ENCODE measurements around the gene LIPA. TPM values are rescaled to one million over a fixed set of nuclear protein-coding genes. Genes with fewer than 3 reads are reported as not detected.

The LIPA gene
- total RNA-seq, 1 experiment from 2014 or later = 45.2 TPM

DNA sequence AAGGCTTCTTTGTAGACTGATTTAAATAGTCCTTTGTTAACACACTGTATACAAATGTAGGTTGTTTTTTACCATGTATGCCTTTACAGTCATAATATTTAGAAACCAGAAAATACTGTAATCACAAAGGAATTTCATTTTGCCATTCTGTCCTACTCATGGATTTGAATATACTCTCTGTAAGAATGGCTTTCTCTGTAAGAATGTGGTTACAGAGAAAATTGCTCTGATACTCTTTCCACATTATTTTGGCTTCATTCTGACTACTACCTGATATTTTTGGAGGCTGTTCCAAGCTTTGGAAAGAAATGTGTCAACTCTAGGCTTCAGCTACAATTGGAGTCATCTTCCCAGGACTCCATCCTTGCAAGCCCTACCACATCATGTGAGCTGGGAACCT, 68.0 kb downstream of the LIPA start:
- TF ChIP-seq EZH2 (IDR thresholded peaks at IDR 0.05; ENCODE audit: low read depth) = no peak
- TF ChIP-seq, protein P1, sequence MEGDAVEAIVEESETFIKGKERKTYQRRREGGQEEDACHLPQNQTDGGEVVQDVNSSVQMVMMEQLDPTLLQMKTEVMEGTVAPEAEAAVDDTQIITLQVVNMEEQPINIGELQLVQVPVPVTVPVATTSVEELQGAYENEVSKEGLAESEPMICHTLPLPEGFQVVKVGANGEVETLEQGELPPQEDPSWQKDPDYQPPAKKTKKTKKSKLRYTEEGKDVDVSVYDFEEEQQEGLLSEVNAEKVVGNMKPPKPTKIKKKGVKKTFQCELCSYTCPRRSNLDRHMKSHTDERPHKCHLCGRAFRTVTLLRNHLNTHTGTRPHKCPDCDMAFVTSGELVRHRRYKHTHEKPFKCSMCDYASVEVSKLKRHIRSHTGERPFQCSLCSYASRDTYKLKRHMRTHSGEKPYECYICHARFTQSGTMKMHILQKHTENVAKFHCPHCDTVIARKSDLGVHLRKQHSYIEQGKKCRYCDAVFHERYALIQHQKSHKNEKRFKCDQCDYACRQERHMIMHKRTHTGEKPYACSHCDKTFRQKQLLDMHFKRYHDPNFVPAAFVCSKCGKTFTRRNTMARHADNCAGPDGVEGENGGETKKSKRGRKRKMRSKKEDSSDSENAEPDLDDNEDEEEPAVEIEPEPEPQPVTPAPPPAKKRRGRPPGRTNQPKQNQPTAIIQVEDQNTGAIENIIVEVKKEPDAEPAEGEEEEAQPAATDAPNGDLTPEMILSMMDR (conservative IDR thresholded peaks at IDR 0.05) = no peak
- peaks cover 5% of the 10 kb centered on the region; the same call in 1 of the 2 replicates for H3K4me1 ChIP-seq (replicated peaks; ENCODE audit: insufficient read depth)
- H3K4me3 ChIP-seq = no peak overlapping the region
- no peak overlapping the region for H2AFZ ChIP-seq
- no peaks in the 10 kb centered on the region for H3K9me3 ChIP-seq (ENCODE audit: insufficient read depth, low read depth)
- BruUV-seq (replicated peaks) = no TSS peak
- intact Hi-C loops (cut with micrococcal nuclease; ENCODE audit: unreplicated experiment) = no loop called here
- H3K9me2 ChIP-seq (ENCODE audit: insufficient read depth) = no peaks in the 10 kb centered on the region
- no peak overlapping the region for H3K4me2 ChIP-seq
- no peak overlapping the region for H3K27ac ChIP-seq
- no peaks in the 10 kb centered on the region for H3K36me3 ChIP-seq (ENCODE audit: low read depth)
- no peaks in the 10 kb centered on the region for H4K20me1 ChIP-seq (ENCODE audit: insufficient read depth)
- no peaks in the 10 kb centered on the region for H3F3A ChIP-seq (ENCODE audit: insufficient read depth, low read depth)
- DNase-seq = no peak
- H3K79me2 ChIP-seq (ENCODE audit: low read depth) = no peaks in the 10 kb centered on the region
- CTCF ChIA-PET = no interaction called here
- no peaks in the 10 kb centered on the region for H3K27me3 ChIP-seq (ENCODE audit: insufficient read depth, low read depth)
- POLR2A ChIA-PET (ENCODE audit: unreplicated experiment) = no interaction called here

- no peak overlapping the region for H3K27ac ChIP-seq
- no peak overlapping the region for H3K4me3 ChIP-seq
- no TSS peak for BruUV-seq (replicated peaks)
- H3K36me3 ChIP-seq (ENCODE audit: low read depth) = no peaks in the 10 kb centered on the region
- DNase-seq = no peak
- H3K79me2 ChIP-seq (ENCODE audit: low read depth) = no peaks in the 10 kb centered on the region
- TF ChIP-seq, protein P1 (conservative IDR thresholded peaks at IDR 0.05) = no peak
- no peak for TF ChIP-seq EZH2 (IDR thresholded peaks at IDR 0.05; ENCODE audit: low read depth)
- ChIA-PET POLR2A (ENCODE audit: unreplicated experiment) (no interaction called here), CTCF (no interaction called here)
- no peaks in the 10 kb centered on the region for H3K27me3 ChIP-seq (ENCODE audit: insufficient read depth, low read depth)
- H3K9me2 ChIP-seq (ENCODE audit: insufficient read depth) = no peaks in the 10 kb centered on the region
- intact Hi-C loops (cut with micrococcal nuclease; ENCODE audit: unreplicated experiment) = no loop called here
- H3K4me1 ChIP-seq (replicated peaks; ENCODE audit: insufficient read depth) = peaks cover 5% of the 10 kb centered on the region; the same call in 1 of the 2 replicates
- no peaks in the 10 kb centered on the region for H4K20me1 ChIP-seq (ENCODE audit: insufficient read depth)
- H2AFZ ChIP-seq = no peak overlapping the region
- H3K9me3 ChIP-seq (ENCODE audit: insufficient read depth, low read depth) = no peaks in the 10 kb centered on the region
- no peak overlapping the region for H3K4me2 ChIP-seq
- no peaks in the 10 kb centered on the region for H3F3A ChIP-seq (ENCODE audit: insufficient read depth, low read depth)
These were observed 68.7 kb downstream of the LIPA start for GRCh38 chr10:89182894-89183293.

DNA sequence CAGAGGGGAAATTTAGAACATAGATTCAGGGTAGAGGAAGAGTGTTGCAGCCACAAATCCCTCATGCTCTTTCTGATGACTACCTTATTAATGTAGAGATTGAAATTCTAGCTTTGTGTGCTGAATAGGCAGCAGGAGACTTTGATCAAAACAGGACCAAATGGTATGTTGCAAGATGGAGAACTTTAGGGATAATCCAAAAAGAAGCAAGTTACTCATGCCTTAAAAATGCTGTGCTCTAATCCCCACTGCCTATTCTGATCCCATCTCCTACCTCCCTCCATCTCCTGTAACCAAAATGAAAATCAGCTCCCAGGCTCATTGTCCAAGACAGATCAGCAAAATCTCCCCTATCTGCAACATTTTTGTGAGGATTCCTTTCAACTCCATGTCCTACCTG, 75.8 kb downstream of the LIPA start:
- H3K9me3 ChIP-seq (ENCODE audit: insufficient read depth, low read depth) = no peaks in the 10 kb centered on the region
- ChIA-PET CTCF (no interaction called here), POLR2A (ENCODE audit: unreplicated experiment) (no interaction called here)
- H2AFZ ChIP-seq = no peak overlapping the region
- H3K79me2 ChIP-seq (ENCODE audit: low read depth) = no peaks in the 10 kb centered on the region
- no peaks in the 10 kb centered on the region for H3K4me1 ChIP-seq (replicated peaks; ENCODE audit: insufficient read depth)
- no peak overlapping the region for H3K27ac ChIP-seq
- no peak for TF ChIP-seq EZH2 (IDR thresholded peaks at IDR 0.05; ENCODE audit: low read depth)
- TF ChIP-seq, protein P1 (conservative IDR thresholded peaks at IDR 0.05) = no peak
- no peaks in the 10 kb centered on the region for H4K20me1 ChIP-seq (ENCODE audit: insufficient read depth)
- BruUV-seq (replicated peaks) = no TSS peak
- no peaks in the 10 kb centered on the region for H3K27me3 ChIP-seq (ENCODE audit: insufficient read depth, low read depth)
- intact Hi-C loops (cut with micrococcal nuclease; ENCODE audit: unreplicated experiment) = no loop called here
- no peak for DNase-seq
- no peak overlapping the region for H3K4me3 ChIP-seq
- H3K4me2 ChIP-seq = no peak overlapping the region
- H3K9me2 ChIP-seq (ENCODE audit: insufficient read depth) = no peaks in the 10 kb centered on the region
- no peaks in the 10 kb centered on the region for H3K36me3 ChIP-seq (ENCODE audit: low read depth)
- H3F3A ChIP-seq (ENCODE audit: insufficient read depth, low read depth) = no peaks in the 10 kb centered on the region
